Measurements from ENCODE around the gene ARL9.
A peak's percentile ranks its signal among the peaks of the same experiment; 100 is the strongest.

Gene ARL9

GRCh38 chr4:56505269-56506130, at the start of gene ARL9:
TSS of gene ARL9 (plus strand) at chr4:56505791. CDS start at chr4:56505863, 72 bp downstream.
- peak within 1 kb of the TSS; percentile 64 for H3K4me3 ChIP-seq (ENCODE audit: control insufficient read depth, low read depth, low read length)
- no peak for TF ChIP-seq CTCF (IDR thresholded peaks at IDR 0.05; ENCODE audit: control insufficient read depth, insufficient read depth, low read depth, low read length, missing control alignments)
- peak; percentile 5 for DNase-seq (ENCODE audit: low read depth)

- TF ChIP-seq CTCF (IDR thresholded peaks at IDR 0.05; ENCODE audit: control insufficient read depth, insufficient read depth, low read depth, low read length, missing control alignments), result no peak
Measured at GRCh38 chr4:56460085-56460484, 45.5 kb upstream of the ARL9 start.

GRCh38 chr4:56462157-56462556, 43.4 kb upstream of the ARL9 start:
- no peak for TF ChIP-seq CTCF (IDR thresholded peaks at IDR 0.05; ENCODE audit: control insufficient read depth, insufficient read depth, low read depth, low read length, missing control alignments)
- DNase-seq (ENCODE audit: low read depth), result no peak

More at GRCh38 chr4:56460085-56460484, 45.5 kb upstream of the ARL9 start:
- H3K4me3 ChIP-seq (ENCODE audit: control insufficient read depth, low read depth, low read length), result no peak overlapping the region
- no peak for DNase-seq (ENCODE audit: low read depth)

GRCh38 chr4:56463711-56464110, 41.9 kb upstream of the ARL9 start:
- H3K4me3 ChIP-seq (ENCODE audit: control insufficient read depth, low read depth, low read length), result no peak overlapping the region
- no peak for DNase-seq (ENCODE audit: low read depth)
- no peak for TF ChIP-seq CTCF (IDR thresholded peaks at IDR 0.05; ENCODE audit: control insufficient read depth, insufficient read depth, low read depth, low read length, missing control alignments)

More at GRCh38 chr4:56462157-56462556, 43.4 kb upstream of the ARL9 start:
- no peak overlapping the region for H3K4me3 ChIP-seq (ENCODE audit: control insufficient read depth, low read depth, low read length)

- DNase-seq (ENCODE audit: low read depth), result no peak
- TF ChIP-seq CTCF (IDR thresholded peaks at IDR 0.05; ENCODE audit: control insufficient read depth, insufficient read depth, low read depth, low read length, missing control alignments), result no peak
- H3K4me3 ChIP-seq (ENCODE audit: control insufficient read depth, low read depth, low read length), result no peak overlapping the region
Measured at GRCh38 chr4:56464581-56464980, 41.0 kb upstream of the ARL9 start.

- DNase-seq (ENCODE audit: low read depth), result no peak
- TF ChIP-seq CTCF (IDR thresholded peaks at IDR 0.05; ENCODE audit: control insufficient read depth, insufficient read depth, low read depth, low read length, missing control alignments), result no peak
- H3K4me3 ChIP-seq (ENCODE audit: control insufficient read depth, low read depth, low read length), result peak overlapping the region; percentile 90
Measured at GRCh38 chr4:56465599-56466295, 39.8 kb upstream of the ARL9 start.

GRCh38 chr4:56466296-56466761, 39.3 kb upstream of the ARL9 start:
- peak; percentile 35 for DNase-seq (ENCODE audit: low read depth)
- H3K4me3 ChIP-seq (ENCODE audit: control insufficient read depth, low read depth, low read length), result peak overlapping the region; percentile 90

Data from AG09309 (cell line).